GM21381 (cell line): ENCODE results near the gene CSGALNACT2.

Experiments used
- ATAC-seq: cut with Tn5 transposase; IDR thresholded peaks from one replicate; pipeline ENCODE4 v1.9.1; 2021; ENCODE audit warnings: mild to moderate bottlenecking, moderate library complexity; ENCODE audit not compliant: unreplicated experiment

The CSGALNACT2 gene

GRCh38 chr10:43199684-43200537 lies 61.7 kb downstream of the CSGALNACT2 start:
- no peak for ATAC-seq

- ATAC-seq, result no peak
These were observed 62.5 kb downstream of the CSGALNACT2 start for GRCh38 chr10:43200538-43201390.

- ATAC-seq, result no peak
These were observed 63.4 kb downstream of the CSGALNACT2 start for GRCh38 chr10:43201545-43202131.

GRCh38 chr10:43202224-43202656 lies 64.0 kb downstream of the CSGALNACT2 start:
- peak; percentile 61 for ATAC-seq

- ATAC-seq, result no peak
These were observed 64.6 kb downstream of the CSGALNACT2 start for GRCh38 chr10:43202657-43203447.

- ATAC-seq, result no peak
These were observed 65.3 kb downstream of the CSGALNACT2 start for GRCh38 chr10:43203448-43204041.

- ATAC-seq, result no peak
These were observed 66.0 kb downstream of the CSGALNACT2 start for GRCh38 chr10:43204042-43204942.

- peak; percentile 68 for ATAC-seq
These were observed 66.9 kb downstream of the CSGALNACT2 start for GRCh38 chr10:43204943-43205671.

GRCh38 chr10:43205681-43206390 lies 67.6 kb downstream of the CSGALNACT2 start:
- ATAC-seq, result no peak

GRCh38 chr10:43206391-43207235 lies 68.4 kb downstream of the CSGALNACT2 start:
- ATAC-seq, result no peak

- ATAC-seq, result no peak
These were observed 70.2 kb downstream of the CSGALNACT2 start for GRCh38 chr10:43208147-43209073.

GRCh38 chr10:43209074-43209455 lies 70.8 kb downstream of the CSGALNACT2 start:
- ATAC-seq, result no peak

GRCh38 chr10:43209651-43210141 lies 71.5 kb downstream of the CSGALNACT2 start:
- no peak for ATAC-seq

- no peak for ATAC-seq
These were observed 72.3 kb downstream of the CSGALNACT2 start for GRCh38 chr10:43210556-43210955.

GRCh38 chr10:43211030-43211429 lies 72.8 kb downstream of the CSGALNACT2 start:
- ATAC-seq, result no peak
